ENCODE results near the gene CLEC4M.

DNA sequence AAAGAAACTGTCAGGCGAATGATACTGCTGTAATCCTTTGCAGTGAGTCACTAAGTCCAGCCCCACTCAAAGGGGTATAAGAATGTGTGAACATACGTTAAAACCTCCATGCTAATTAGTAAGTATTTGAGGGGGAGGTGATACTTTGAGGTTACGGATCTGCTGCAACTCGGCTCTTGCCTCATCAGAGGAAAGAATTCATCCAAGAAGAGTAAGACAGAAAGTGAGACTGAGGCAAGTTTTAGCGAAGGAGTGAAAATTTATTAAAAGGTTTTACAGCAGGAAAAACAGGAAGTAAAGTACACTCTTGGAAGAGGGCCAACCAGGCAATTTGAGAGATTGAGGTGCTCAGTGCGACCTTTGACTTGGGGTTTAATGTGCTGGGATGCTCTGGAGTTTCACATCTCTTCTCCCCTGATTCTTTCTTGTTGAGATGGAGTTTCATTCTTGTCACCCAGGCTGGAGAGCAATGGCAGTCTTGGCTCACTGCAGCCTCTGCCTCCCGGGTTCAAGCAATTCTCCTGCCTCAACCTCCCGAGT lies 9.8 kb downstream of the CLEC4M start:
- no peak for TF ChIP-seq POLR2A (IDR thresholded peaks at IDR 0.05)
- TF ChIP-seq, protein P1, sequence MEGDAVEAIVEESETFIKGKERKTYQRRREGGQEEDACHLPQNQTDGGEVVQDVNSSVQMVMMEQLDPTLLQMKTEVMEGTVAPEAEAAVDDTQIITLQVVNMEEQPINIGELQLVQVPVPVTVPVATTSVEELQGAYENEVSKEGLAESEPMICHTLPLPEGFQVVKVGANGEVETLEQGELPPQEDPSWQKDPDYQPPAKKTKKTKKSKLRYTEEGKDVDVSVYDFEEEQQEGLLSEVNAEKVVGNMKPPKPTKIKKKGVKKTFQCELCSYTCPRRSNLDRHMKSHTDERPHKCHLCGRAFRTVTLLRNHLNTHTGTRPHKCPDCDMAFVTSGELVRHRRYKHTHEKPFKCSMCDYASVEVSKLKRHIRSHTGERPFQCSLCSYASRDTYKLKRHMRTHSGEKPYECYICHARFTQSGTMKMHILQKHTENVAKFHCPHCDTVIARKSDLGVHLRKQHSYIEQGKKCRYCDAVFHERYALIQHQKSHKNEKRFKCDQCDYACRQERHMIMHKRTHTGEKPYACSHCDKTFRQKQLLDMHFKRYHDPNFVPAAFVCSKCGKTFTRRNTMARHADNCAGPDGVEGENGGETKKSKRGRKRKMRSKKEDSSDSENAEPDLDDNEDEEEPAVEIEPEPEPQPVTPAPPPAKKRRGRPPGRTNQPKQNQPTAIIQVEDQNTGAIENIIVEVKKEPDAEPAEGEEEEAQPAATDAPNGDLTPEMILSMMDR (IDR thresholded peaks at IDR 0.05), result no peak
